ENCODE results near the gene KYNU.

The KYNU gene

GRCh38 chr2:142951190-142952007 lies 73.9 kb downstream of the KYNU start:
- Mint-ChIP-seq H3K36me3 (no peaks in the 10 kb centered on the region), H3K9me3 (ENCODE audit: low read depth) (peaks cover 8% of the 10 kb centered on the region), H3K4me3 (no peak overlapping the region), H3K27me3 (peaks cover 5% of the 10 kb centered on the region), H3K27ac (no peak overlapping the region), H3K4me1 (ENCODE audit: low read depth) (no peaks in the 10 kb centered on the region)

- no peaks in the 10 kb centered on the region for H3K4me1 Mint-ChIP-seq (ENCODE audit: low read depth)
- H3K36me3 Mint-ChIP-seq = no peaks in the 10 kb centered on the region
- H3K27ac Mint-ChIP-seq = no peak overlapping the region
- peaks cover 8% of the 10 kb centered on the region for H3K9me3 Mint-ChIP-seq (ENCODE audit: low read depth)
- no peak overlapping the region for H3K4me3 Mint-ChIP-seq
- H3K27me3 Mint-ChIP-seq = peaks cover 3% of the 10 kb centered on the region
Measured at GRCh38 chr2:142952018-142952417, 74.6 kb downstream of the KYNU start.

- Mint-ChIP-seq H3K9me3 (ENCODE audit: low read depth) (peaks cover 8% of the 10 kb centered on the region), H3K36me3 (no peaks in the 10 kb centered on the region), H3K27me3 (peaks cover 4% of the 10 kb centered on the region), H3K27ac (no peak overlapping the region), H3K4me3 (no peak overlapping the region), H3K4me1 (ENCODE audit: low read depth) (no peaks in the 10 kb centered on the region)
Measured at GRCh38 chr2:142952793-142953494, 75.5 kb downstream of the KYNU start.

GRCh38 chr2:142954493-142954892 lies 77.0 kb downstream of the KYNU start:
- H3K36me3 Mint-ChIP-seq = no peaks in the 10 kb centered on the region

GRCh38 chr2:142957144-142957543 lies 79.7 kb downstream of the KYNU start:
- Mint-ChIP-seq H3K27ac (no peak overlapping the region), H3K9me3 (ENCODE audit: low read depth) (no peaks in the 10 kb centered on the region), H3K4me1 (ENCODE audit: low read depth) (no peaks in the 10 kb centered on the region), H3K36me3 (no peaks in the 10 kb centered on the region), H3K4me3 (no peak overlapping the region), H3K27me3 (peaks cover 5% of the 10 kb centered on the region)

More at GRCh38 chr2:142954493-142954892, 77.0 kb downstream of the KYNU start:
- Mint-ChIP-seq H3K27ac (no peak overlapping the region), H3K9me3 (ENCODE audit: low read depth) (peaks cover 8% of the 10 kb centered on the region), H3K4me1 (ENCODE audit: low read depth) (no peaks in the 10 kb centered on the region), H3K27me3 (peaks cover 4% of the 10 kb centered on the region), H3K4me3 (no peak overlapping the region)

GRCh38 chr2:142961202-142961601 lies 83.7 kb downstream of the KYNU start:
- Mint-ChIP-seq H3K4me1 (ENCODE audit: low read depth) (no peaks in the 10 kb centered on the region), H3K36me3 (no peaks in the 10 kb centered on the region), H3K4me3 (no peak overlapping the region), H3K27ac (no peak overlapping the region), H3K27me3 (peaks cover 6% of the 10 kb centered on the region), H3K9me3 (ENCODE audit: low read depth) (peaks cover 4% of the 10 kb centered on the region)

- Mint-ChIP-seq H3K4me1 (ENCODE audit: low read depth) (no peaks in the 10 kb centered on the region), H3K36me3 (no peaks in the 10 kb centered on the region), H3K27ac (no peak overlapping the region), H3K9me3 (ENCODE audit: low read depth) (peaks cover 4% of the 10 kb centered on the region), H3K4me3 (no peak overlapping the region), H3K27me3 (peaks cover 4% of the 10 kb centered on the region)
Measured at GRCh38 chr2:142965443-142965842, 88.0 kb downstream of the KYNU start.

- no peaks in the 10 kb centered on the region for H3K36me3 Mint-ChIP-seq
- no peak overlapping the region for H3K27ac Mint-ChIP-seq
- no peak overlapping the region for H3K4me3 Mint-ChIP-seq
- no peaks in the 10 kb centered on the region for H3K4me1 Mint-ChIP-seq (ENCODE audit: low read depth)
- H3K9me3 Mint-ChIP-seq (ENCODE audit: low read depth) = peaks cover 4% of the 10 kb centered on the region
- peaks cover 4% of the 10 kb centered on the region for H3K27me3 Mint-ChIP-seq
Measured at GRCh38 chr2:142966284-142966683, 88.8 kb downstream of the KYNU start.

- Mint-ChIP-seq H3K4me1 (ENCODE audit: low read depth) (no peaks in the 10 kb centered on the region), H3K27ac (no peak overlapping the region), H3K4me3 (no peak overlapping the region), H3K9me3 (ENCODE audit: low read depth) (peaks cover 4% of the 10 kb centered on the region), H3K36me3 (no peaks in the 10 kb centered on the region), H3K27me3 (peaks cover 4% of the 10 kb centered on the region)
Measured at GRCh38 chr2:142967060-142967459, 89.6 kb downstream of the KYNU start.

GRCh38 chr2:142973160-142973821 lies 95.8 kb downstream of the KYNU start:
- Mint-ChIP-seq H3K4me1 (ENCODE audit: low read depth) (no peaks in the 10 kb centered on the region), H3K36me3 (no peaks in the 10 kb centered on the region), H3K27ac (no peak overlapping the region), H3K9me3 (ENCODE audit: low read depth) (no peaks in the 10 kb centered on the region), H3K4me3 (no peak overlapping the region), H3K27me3 (no peaks in the 10 kb centered on the region)

GRCh38 chr2:142973822-142974207 lies 96.4 kb downstream of the KYNU start:
- Mint-ChIP-seq H3K4me3 (no peak overlapping the region), H3K27ac (no peak overlapping the region), H3K4me1 (ENCODE audit: low read depth) (no peaks in the 10 kb centered on the region), H3K36me3 (no peaks in the 10 kb centered on the region), H3K9me3 (ENCODE audit: low read depth) (no peaks in the 10 kb centered on the region), H3K27me3 (no peaks in the 10 kb centered on the region)

- Mint-ChIP-seq H3K4me3 (no peak overlapping the region), H3K9me3 (ENCODE audit: low read depth) (no peaks in the 10 kb centered on the region), H3K27ac (no peak overlapping the region), H3K27me3 (no peaks in the 10 kb centered on the region), H3K36me3 (no peaks in the 10 kb centered on the region), H3K4me1 (ENCODE audit: low read depth) (no peaks in the 10 kb centered on the region)
Measured at GRCh38 chr2:142974288-142975024, 97.0 kb downstream of the KYNU start.

- no peak overlapping the region for H3K4me3 Mint-ChIP-seq
- no peaks in the 10 kb centered on the region for H3K36me3 Mint-ChIP-seq
- H3K4me1 Mint-ChIP-seq (ENCODE audit: low read depth) = no peaks in the 10 kb centered on the region
Measured at GRCh38 chr2:142975239-142975638, 97.8 kb downstream of the KYNU start.

GRCh38 chr2:142980246-142981068 lies 103.0 kb downstream of the KYNU start:
- H3K36me3 Mint-ChIP-seq = no peaks in the 10 kb centered on the region
- no peak overlapping the region for H3K4me3 Mint-ChIP-seq
- H3K9me3 Mint-ChIP-seq (ENCODE audit: low read depth) = no peaks in the 10 kb centered on the region
- H3K27ac Mint-ChIP-seq = no peak overlapping the region
- no peaks in the 10 kb centered on the region for H3K27me3 Mint-ChIP-seq
- H3K4me1 Mint-ChIP-seq (ENCODE audit: low read depth) = no peaks in the 10 kb centered on the region

More at GRCh38 chr2:142975239-142975638, 97.8 kb downstream of the KYNU start:
- H3K27me3 Mint-ChIP-seq = no peaks in the 10 kb centered on the region
- no peaks in the 10 kb centered on the region for H3K9me3 Mint-ChIP-seq (ENCODE audit: low read depth)
- no peak overlapping the region for H3K27ac Mint-ChIP-seq
